Hematopoietic multipotent progenitor cell treated with erythropoietin and hydrocortisone succinate and interleukin-3 and kit ligand, for 6 days (in vitro differentiated cells): Measurements from ENCODE around the gene FBXL19.
"Not testable (repeated sequence)": the region's sequence is repeated elsewhere in the genome, so short reads cannot be mapped to it uniquely, and the experiment has no call there.

ENCODE experiments used
- DNase-seq: peaks from one replicate; pipeline ENCODE4 v3.0.0-alpha.2; 2015

Gene FBXL19

GRCh38 chr16:30923554-30924075 is at the start of gene FBXL19:
Gene FBXL19, plus strand, starts transcription at chr16:30923572. Its CDS starts 2,183 bp downstream, at chr16:30925755.
- no peak for DNase-seq

- DNase-seq, result no peak
Observed at GRCh38 chr16:30874244-30874820, 49.0 kb upstream of the FBXL19 start.

GRCh38 chr16:30874821-30875717 is 48.3 kb upstream of the FBXL19 start:
- peak; percentile 94 for DNase-seq

GRCh38 chr16:30875871-30876801 is 47.2 kb upstream of the FBXL19 start:
- DNase-seq, result peak; percentile 66

GRCh38 chr16:30876867-30877266 is 46.5 kb upstream of the FBXL19 start:
- peak; percentile 18 for DNase-seq

GRCh38 chr16:30882429-30883310 is 40.7 kb upstream of the FBXL19 start:
- no peak for DNase-seq

- DNase-seq, result no peak
Observed at GRCh38 chr16:30884760-30885159, 38.6 kb upstream of the FBXL19 start.

GRCh38 chr16:30885196-30885595 is 38.2 kb upstream of the FBXL19 start:
- DNase-seq, result no peak

- DNase-seq, result no peak
Observed at GRCh38 chr16:30886145-30886544, 37.2 kb upstream of the FBXL19 start.

- DNase-seq, result no peak
Observed at GRCh38 chr16:30887927-30888326, 35.4 kb upstream of the FBXL19 start.

GRCh38 chr16:30888856-30889499 is 34.4 kb upstream of the FBXL19 start:
- no peak for DNase-seq

- DNase-seq, result no peak
Observed at GRCh38 chr16:30889721-30890120, 33.7 kb upstream of the FBXL19 start.

GRCh38 chr16:30891043-30891823 is 32.1 kb upstream of the FBXL19 start:
- not testable (repeated sequence) for DNase-seq

GRCh38 chr16:30892670-30893416 is 30.5 kb upstream of the FBXL19 start:
- DNase-seq, result peak; percentile 21

- peak; percentile 40 for DNase-seq
Observed at GRCh38 chr16:30893417-30893743, 30.0 kb upstream of the FBXL19 start.

GRCh38 chr16:30893744-30894539 is 29.4 kb upstream of the FBXL19 start, which contains the start of gene BCL7C:
Gene BCL7C, minus strand, starts transcription at chr16:30894077. Its CDS starts 133 bp downstream, at chr16:30893944.
- DNase-seq, result peak; percentile 93

GRCh38 chr16:30894540-30895368 is 28.6 kb upstream of the FBXL19 start:
- DNase-seq, result peak; percentile 54
